Thyroid gland (tissue), 4 donors: ENCODE measurements around the gene SPRING1.
"Not testable (repeated sequence)": the region's sequence is repeated elsewhere in the genome, so short reads cannot be mapped to it uniquely, and the experiment has no call there.

Experiments used
- CTCF ChIP-seq, 6 experiments: fragments of 200-600 bp in 3 of 6; fragments of 450-650 bp in 3 of 6; sonication (generic) in 3 of 6; IDR thresholded peaks; one replicate each; pipeline ENCODE4 v1.5.1; 2016 to 2019; ENCODE audit warnings: antibody characterized with exemption in 6 of 6, mild to moderate bottlenecking in 2 of 6, inconsistent platforms in 1 of 6, moderate library complexity in 1 of 6
- POLR2A ChIP-seq, 2 donors: fragments of 450-650 bp; IDR thresholded peaks; one replicate each; pipeline ENCODE4 v1.6.1; 2017; ENCODE audit warnings: antibody characterized with exemption in 2 of 2, mild to moderate bottlenecking in 2 of 2, moderate library complexity in 1 of 2

- not testable (repeated sequence) for TF ChIP-seq CTCF, POLR2A (IDR thresholded peaks at IDR 0.05)
Measured at GRCh38 chr12:116754783-116755182, 16.9 kb upstream of the SPRING1 start.
